Breast epithelium (tissue), 4 donors: ENCODE data around the gene GSKIP. TPM values are rescaled to one million over a fixed set of nuclear protein-coding genes. Genes with fewer than 3 reads are reported as not detected.
"Not testable (repeated sequence)": the region's sequence is repeated elsewhere in the genome, so short reads cannot be mapped to it uniquely, and the experiment has no call there.

Experiments
- DNase-seq, 2 donors: peaks; one replicate each; pipeline ENCODE4 v3.0.0-alpha.2; 2019; ENCODE audit warnings: low spot score in 2 of 2
- H3K27ac ChIP-seq, 2 donors: fragments of 200-600 bp; sonication (generic) in 1 of 2; one replicate each; pipeline ENCODE4 v1.5.1; 2016 to 2019; ENCODE audit warnings: mild to moderate bottlenecking in 1 of 2
- H3K27me3 ChIP-seq, 2 donors: fragments of 200-600 bp; sonication (generic) in 1 of 2; one replicate each; pipeline versions ENCODE4 v1.5.1 to v1.6.0; 2017 to 2019; ENCODE audit warnings: control low read depth in 1 of 2, mild to moderate bottlenecking in 1 of 2
- H3K36me3 ChIP-seq: fragments of 200-600 bp; one replicate; pipeline ENCODE4 v1.5.1; 2019
- H3K4me1 ChIP-seq, 2 donors: fragments of 200-600 bp; sonication (generic); one replicate each; pipeline ENCODE4 v1.5.1; 2016 to 2019; ENCODE audit warnings: control low read depth in 1 of 2
- H3K4me3 ChIP-seq, 3 donors: fragments of 200-600 bp; sonication (generic); 1 replicate in 2 of 3; 2 replicates in 1 of 3; pipeline ENCODE4 v1.5.1; 2016 to 2019; ENCODE audit warnings: mild to moderate bottlenecking in 3 of 3, moderate library complexity in 2 of 3
- H3K9me3 ChIP-seq, 2 donors: fragments of 200-600 bp; sonication (generic) in 1 of 2; one replicate each; pipeline ENCODE4 v1.5.1; 2016 to 2019; ENCODE audit warnings: control low read depth in 1 of 2
- CTCF ChIP-seq, 3 donors: fragments of 450-650 bp; IDR thresholded peaks; one replicate each; pipeline ENCODE4 v1.5.1; 2016 to 2017; ENCODE audit warnings: antibody characterized with exemption in 3 of 3, mild to moderate bottlenecking in 3 of 3, moderate library complexity in 3 of 3
- POLR2A ChIP-seq: fragments of 450-650 bp; IDR thresholded peaks from one replicate; pipeline ENCODE4 v1.6.1; 2016; ENCODE audit warnings: antibody characterized with exemption, mild to moderate bottlenecking, moderate library complexity
- POLR2AphosphoS5 ChIP-seq, 3 donors: sonication (generic); formaldehyde crosslinking; IDR thresholded peaks; one replicate each; pipeline ENCODE4 v1.6.1; 2017; ENCODE audit warnings: antibody characterized with exemption in 3 of 3
- intact Hi-C: fragments of 100-400 bp; cut with DNase I; formaldehyde crosslinking; loops from one replicate; pipeline ENCODE4 v1.15.1; 2023; ENCODE audit warnings: low total_unique reads
- total RNA-seq, 3 donors: library from RNA; depleted of rRNA; stranded (reverse); fragments of >200 nt; gene quantifications; one replicate each; pipeline ENCODE4 v1.1.0, GENCODE V29; 2016

The GSKIP gene
- total RNA-seq, 3 donors from 2014 or later: 9.8 to 23.3 (median 14.4) TPM

- DNase-seq: no peak
- TF ChIP-seq POLR2AphosphoS5 (IDR thresholded peaks at IDR 0.05): no peak
- TF ChIP-seq CTCF (IDR thresholded peaks at IDR 0.05): no peak
- no peak for TF ChIP-seq POLR2A
- Histone ChIP-seq H3K27ac (no peak overlapping the region), H3K4me1 (no peaks in the 10 kb centered on the region), H3K9me3 (no peaks in the 10 kb centered on the region), H3K36me3 (no peaks in the 10 kb centered on the region), H3K27me3 (no peaks in the 10 kb centered on the region), H3K4me3 (no peak overlapping the region)
- intact Hi-C loops: no loop called here
These were observed 24.8 kb upstream of the GSKIP start for GRCh38 chr14:96338551-96338950.

- intact Hi-C loops: no loop called here
- TF ChIP-seq POLR2AphosphoS5 (IDR thresholded peaks at IDR 0.05) (no peak), POLR2A (no peak), CTCF (IDR thresholded peaks at IDR 0.05) (no peak)
These were observed 22.0 kb upstream of the GSKIP start for GRCh38 chr14:96341323-96341722.

GRCh38 chr14:96345669-96346068 is 17.7 kb upstream of the GSKIP start:
- no peaks in the 10 kb centered on the region for H3K4me1 ChIP-seq
- no peaks in the 10 kb centered on the region for H3K9me3 ChIP-seq
- no peak overlapping the region for H3K27ac ChIP-seq
- H3K4me3 ChIP-seq: no peak overlapping the region
- intact Hi-C loops: no loop called here
- no peaks in the 10 kb centered on the region for H3K36me3 ChIP-seq
- TF ChIP-seq POLR2A: no peak
- TF ChIP-seq CTCF (IDR thresholded peaks at IDR 0.05): no peak
- TF ChIP-seq POLR2AphosphoS5 (IDR thresholded peaks at IDR 0.05): no peak
- H3K27me3 ChIP-seq: no peaks in the 10 kb centered on the region
- DNase-seq: no peak

More at GRCh38 chr14:96341323-96341722, 22.0 kb upstream of the GSKIP start:
- Histone ChIP-seq H3K27me3 (no peaks in the 10 kb centered on the region), H3K27ac (no peak overlapping the region), H3K36me3 (no peaks in the 10 kb centered on the region), H3K4me3 (no peak overlapping the region), H3K9me3 (no peaks in the 10 kb centered on the region), H3K4me1 (no peaks in the 10 kb centered on the region)
- no peak for DNase-seq

GRCh38 chr14:96347957-96348356 is 15.4 kb upstream of the GSKIP start:
- H3K9me3 ChIP-seq, H3K27ac ChIP-seq, H3K36me3 ChIP-seq, intact Hi-C loops, DNase-seq, H3K4me3 ChIP-seq, H3K4me1 ChIP-seq, H3K27me3 ChIP-seq: not testable (repeated sequence)

- Histone ChIP-seq H3K27me3 (no peaks in the 10 kb centered on the region), H3K9me3 (no peaks in the 10 kb centered on the region), H3K27ac (no peak overlapping the region), H3K4me3 (no peak overlapping the region), H3K36me3 (no peaks in the 10 kb centered on the region), H3K4me1 (no peaks in the 10 kb centered on the region)
- DNase-seq: no peak
- TF ChIP-seq CTCF (IDR thresholded peaks at IDR 0.05) (no peak), POLR2AphosphoS5 (IDR thresholded peaks at IDR 0.05) (no peak), POLR2A (no peak)
- intact Hi-C loops: no loop called here
These were observed 13.8 kb upstream of the GSKIP start for GRCh38 chr14:96349286-96350075.
